ENCODE measurements around the gene CRYGC.
A peak's percentile ranks its signal among the peaks of the same experiment; 100 is the strongest.
"Not testable (repeated sequence)": the region's sequence is repeated elsewhere in the genome, so short reads cannot be mapped to it uniquely, and the experiment has no call there.

Gene CRYGC

DNA sequence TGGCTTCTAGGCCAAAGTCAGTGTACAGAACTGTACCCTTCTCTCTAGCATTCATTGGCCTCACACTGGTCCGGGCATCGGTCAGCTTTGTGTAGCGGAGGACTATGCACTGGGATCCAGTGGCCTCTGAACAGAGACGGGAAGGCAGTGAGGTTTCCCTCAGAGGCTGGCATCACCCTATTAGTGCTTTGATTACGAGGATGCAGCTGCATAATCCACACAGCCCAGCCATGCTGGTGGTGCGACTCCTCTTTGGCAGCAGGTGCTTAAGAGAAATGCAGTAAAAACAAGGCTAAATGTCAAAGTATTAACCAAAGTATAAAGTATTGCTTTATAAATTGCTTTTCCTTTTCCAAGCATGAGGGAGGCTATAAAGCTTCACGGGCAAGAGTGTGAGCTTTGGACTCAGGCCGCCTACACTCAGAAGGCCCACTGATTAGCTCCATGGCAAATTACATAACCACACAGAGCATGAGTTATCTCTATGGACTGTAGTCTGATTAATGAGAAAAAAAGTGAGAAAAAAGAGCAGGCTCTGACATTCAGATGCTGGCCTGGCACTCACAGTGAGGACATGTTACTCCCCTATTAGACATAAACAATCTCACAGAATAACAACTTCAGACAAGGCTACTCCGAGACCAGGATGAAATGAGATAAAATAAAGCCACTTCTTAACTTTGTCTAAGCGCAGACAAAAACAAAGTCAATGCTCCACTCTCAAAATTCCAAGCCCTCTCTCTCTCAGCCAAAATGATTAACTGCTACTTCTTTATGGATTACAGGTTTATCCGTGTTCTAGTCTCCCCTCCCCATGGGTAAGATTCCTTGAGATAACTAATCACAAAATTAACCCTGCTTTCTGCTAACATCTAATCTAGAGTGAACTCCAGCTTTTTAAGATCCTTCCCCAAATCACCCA, 6.4 kb upstream of the CRYGC start:
- Histone ChIP-seq H3K4me3 (ENCODE audit: low read depth, low read length) (no peak overlapping the region), H3K4me1 (ENCODE audit: control insufficient read depth, insufficient read depth, low read length) (no peaks in the 10 kb centered on the region), H3K27ac (ENCODE audit: low read depth, low read length) (no peak overlapping the region), H3K36me3 (ENCODE audit: control insufficient read depth, insufficient read depth, low read length) (no peaks in the 10 kb centered on the region), H3K27me3 (ENCODE audit: control insufficient read depth, insufficient read depth, low read length) (no peaks in the 10 kb centered on the region), H3K9me3 (ENCODE audit: control insufficient read depth, insufficient read depth, low read depth, low read length) (peaks cover 30% of the 10 kb centered on the region), H3K9ac (ENCODE audit: low read length) (no peak overlapping the region)

DNA sequence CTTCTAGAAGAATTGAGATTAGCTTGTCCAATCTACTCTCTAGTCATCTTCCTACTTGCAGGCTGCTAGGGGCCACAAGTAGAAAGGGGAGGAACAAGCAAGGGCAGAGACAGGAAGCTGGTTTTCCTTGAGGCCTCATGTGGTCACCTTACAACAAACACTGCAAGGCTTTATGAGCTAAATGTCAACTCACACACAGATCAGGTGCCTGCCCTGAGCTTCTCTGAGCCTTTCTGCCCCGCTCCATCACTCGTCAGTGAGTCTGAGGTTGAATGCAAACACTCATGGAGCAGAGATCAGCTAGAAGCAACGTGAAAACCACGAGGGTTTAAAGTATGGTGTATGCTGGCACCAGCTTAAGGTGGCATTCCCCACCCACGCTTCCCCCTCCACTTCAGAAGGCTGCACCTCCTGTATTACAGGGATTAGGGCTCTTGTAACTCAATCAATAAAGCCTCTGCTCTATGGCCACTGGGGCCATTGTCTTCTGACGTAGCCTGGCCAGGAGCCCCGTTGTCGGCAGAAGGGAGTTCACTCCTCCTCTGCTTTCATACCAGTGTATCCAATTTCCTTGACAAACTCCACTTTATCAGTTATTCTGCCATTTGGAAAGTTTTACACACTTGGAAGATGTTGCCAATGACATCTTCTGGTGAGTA, 5.4 kb upstream of the CRYGC start:
- Histone ChIP-seq H3K36me3 (ENCODE audit: control insufficient read depth, insufficient read depth, low read length) (no peaks in the 10 kb centered on the region), H3K27me3 (ENCODE audit: control insufficient read depth, insufficient read depth, low read length) (no peaks in the 10 kb centered on the region), H3K4me3 (ENCODE audit: low read depth, low read length) (no peak overlapping the region), H3K9me3 (ENCODE audit: control insufficient read depth, insufficient read depth, low read depth, low read length) (peaks cover 30% of the 10 kb centered on the region), H3K27ac (ENCODE audit: low read depth, low read length) (no peak overlapping the region), H3K9ac (ENCODE audit: low read length) (no peak overlapping the region), H3K4me1 (ENCODE audit: control insufficient read depth, insufficient read depth, low read length) (no peaks in the 10 kb centered on the region)

DNA sequence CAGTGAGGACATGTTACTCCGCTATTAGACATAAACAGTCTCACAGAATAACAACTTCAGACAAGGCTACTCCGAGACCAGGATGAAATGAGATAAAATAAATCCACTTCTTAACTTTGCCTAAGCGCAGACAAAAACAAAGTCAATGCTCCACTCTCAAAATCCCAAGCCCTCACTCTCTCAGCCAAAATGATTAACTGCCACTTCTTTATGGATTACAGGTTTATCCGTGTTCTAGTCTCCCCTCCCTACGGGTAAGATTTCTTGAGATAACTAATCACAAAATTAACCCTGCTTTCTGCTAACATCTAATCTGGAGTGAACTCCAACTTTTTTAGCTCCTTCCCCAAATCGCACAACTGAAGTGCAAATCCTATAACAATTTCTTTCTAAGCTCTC, 1.1 kb upstream of the CRYGC start:
- no peaks in the 10 kb centered on the region for H3K27me3 ChIP-seq (ENCODE audit: control insufficient read depth, insufficient read depth, low read length)
- no peak overlapping the region for H3K9ac ChIP-seq (ENCODE audit: low read length)
- H3K27ac ChIP-seq (ENCODE audit: low read depth, low read length) = no peak overlapping the region
- H3K36me3 ChIP-seq (ENCODE audit: control insufficient read depth, insufficient read depth, low read length) = no peaks in the 10 kb centered on the region
- H3K9me3 ChIP-seq (ENCODE audit: control insufficient read depth, insufficient read depth, low read depth, low read length) = no peaks in the 10 kb centered on the region
- no peak overlapping the region for H3K4me3 ChIP-seq (ENCODE audit: low read depth, low read length)
- H3K4me1 ChIP-seq (ENCODE audit: control insufficient read depth, insufficient read depth, low read length) = no peaks in the 10 kb centered on the region

DNA sequence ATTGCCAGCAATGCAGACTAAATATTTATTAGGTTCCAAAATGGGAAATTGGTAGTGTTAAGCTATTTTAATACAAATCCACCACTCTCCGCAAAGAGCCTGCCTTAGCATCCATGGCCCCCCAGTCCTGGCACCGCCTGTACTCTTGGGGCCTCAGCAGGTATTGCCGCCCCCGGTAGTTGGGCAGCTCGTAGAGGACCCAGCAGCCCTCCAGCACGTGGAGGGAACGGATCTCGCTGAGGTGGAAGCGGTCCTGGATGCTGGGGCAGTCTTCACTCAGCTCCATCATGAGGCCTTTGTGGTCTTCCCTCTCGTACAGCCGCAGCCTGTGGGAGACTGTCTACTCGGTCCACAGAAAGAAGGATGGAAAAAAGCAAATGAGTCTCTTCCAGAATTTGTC, 1.5 kb downstream of the CRYGC start:
- Histone ChIP-seq H3K4me3 (ENCODE audit: low read depth, low read length) (no peak overlapping the region), H3K4me1 (ENCODE audit: control insufficient read depth, insufficient read depth, low read length) (no peaks in the 10 kb centered on the region), H3K27ac (ENCODE audit: low read depth, low read length) (no peak overlapping the region), H3K9me3 (ENCODE audit: control insufficient read depth, insufficient read depth, low read depth, low read length) (no peaks in the 10 kb centered on the region), H3K36me3 (ENCODE audit: control insufficient read depth, insufficient read depth, low read length) (no peaks in the 10 kb centered on the region), H3K27me3 (ENCODE audit: control insufficient read depth, insufficient read depth, low read length) (no peaks in the 10 kb centered on the region), H3K9ac (ENCODE audit: low read length) (no peak overlapping the region)

DNA sequence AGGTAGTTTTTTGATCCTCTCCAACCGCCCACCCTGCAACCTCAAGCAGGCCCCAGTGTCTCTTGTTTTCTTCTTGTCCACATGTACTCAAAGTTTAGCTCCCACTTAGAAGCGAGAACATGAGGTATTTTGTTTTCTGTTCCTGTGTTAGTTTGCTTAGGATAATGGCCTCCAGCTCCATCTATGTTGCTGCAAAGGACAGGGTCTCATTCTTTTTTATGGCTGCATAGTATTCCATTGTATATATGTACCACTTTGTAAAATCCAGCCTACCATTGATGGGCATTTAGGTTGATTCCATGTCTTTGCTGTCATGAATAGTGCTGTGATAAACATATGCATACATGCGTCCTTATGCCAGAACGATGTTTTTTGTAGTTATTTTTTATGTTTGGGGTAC, 2.5 kb downstream of the CRYGC start:
- Histone ChIP-seq H3K27me3 (ENCODE audit: control insufficient read depth, insufficient read depth, low read length) (no peaks in the 10 kb centered on the region), H3K27ac (ENCODE audit: low read depth, low read length) (no peak overlapping the region), H3K4me1 (ENCODE audit: control insufficient read depth, insufficient read depth, low read length) (no peaks in the 10 kb centered on the region), H3K36me3 (ENCODE audit: control insufficient read depth, insufficient read depth, low read length) (no peaks in the 10 kb centered on the region), H3K9me3 (ENCODE audit: control insufficient read depth, insufficient read depth, low read depth, low read length) (no peaks in the 10 kb centered on the region), H3K9ac (ENCODE audit: low read length) (no peak overlapping the region), H3K4me3 (ENCODE audit: low read depth, low read length) (no peak overlapping the region)

DNA sequence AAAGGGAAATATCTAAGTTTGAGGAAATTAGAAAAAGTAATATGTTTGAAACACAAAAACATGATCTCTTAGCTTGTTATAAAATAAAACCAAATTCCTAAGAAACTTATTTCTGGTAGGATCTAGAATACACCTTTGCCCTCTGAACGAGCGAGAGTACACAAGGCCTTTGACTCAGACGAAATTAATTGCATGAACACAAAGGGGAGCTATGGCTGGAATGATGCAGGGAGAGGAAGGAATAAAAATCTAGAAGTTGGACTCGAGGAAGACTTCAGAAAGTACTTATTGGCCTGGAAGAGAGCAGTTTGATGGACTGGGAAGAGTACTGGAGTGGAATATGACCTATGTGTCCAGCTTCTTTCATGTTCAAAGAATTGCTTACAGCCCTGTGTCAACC, 4.4 kb downstream of the CRYGC start:
- Histone ChIP-seq H3K4me1 (ENCODE audit: control insufficient read depth, insufficient read depth, low read length) (no peaks in the 10 kb centered on the region), H3K9me3 (ENCODE audit: control insufficient read depth, insufficient read depth, low read depth, low read length) (no peaks in the 10 kb centered on the region), H3K4me3 (ENCODE audit: low read depth, low read length) (no peak overlapping the region), H3K27ac (ENCODE audit: low read depth, low read length) (no peak overlapping the region), H3K36me3 (ENCODE audit: control insufficient read depth, insufficient read depth, low read length) (no peaks in the 10 kb centered on the region), H3K27me3 (ENCODE audit: control insufficient read depth, insufficient read depth, low read length) (no peaks in the 10 kb centered on the region), H3K9ac (ENCODE audit: low read length) (no peak overlapping the region)

DNA sequence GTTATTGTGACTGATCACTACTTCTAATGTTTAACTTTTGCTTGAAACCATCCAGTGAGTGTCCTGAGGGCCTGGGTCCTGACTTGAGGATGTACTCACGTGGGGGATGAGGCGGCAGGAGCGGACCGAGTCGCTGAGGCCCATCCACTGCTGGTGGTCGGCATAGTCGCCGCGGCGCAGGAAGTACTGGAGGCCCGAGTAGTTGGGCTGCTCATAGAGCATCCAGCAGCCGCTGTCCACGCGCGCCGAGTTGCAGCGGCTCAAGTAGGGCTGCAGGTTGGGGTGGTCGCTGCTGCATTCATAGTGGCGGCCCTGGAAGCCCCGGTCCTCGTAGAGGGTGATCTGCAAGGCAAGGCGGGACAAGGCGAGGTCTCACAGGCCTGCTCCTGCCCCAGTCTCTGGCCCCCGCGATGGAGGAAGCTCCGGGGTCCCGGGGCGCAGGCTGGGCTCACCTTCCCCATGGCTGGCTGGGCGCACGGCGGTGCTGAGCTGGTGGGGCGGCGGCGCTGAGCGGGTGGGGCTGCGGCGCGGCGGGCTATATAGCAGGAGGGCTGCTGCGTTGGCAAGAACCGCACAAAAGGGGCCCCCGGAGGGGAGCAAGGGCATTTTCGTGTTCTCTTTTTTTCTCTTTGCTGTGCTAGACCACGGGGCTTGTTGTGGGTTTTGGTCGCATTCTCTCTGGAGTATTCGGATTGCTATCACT, 5.5 kb downstream of the CRYGC start, which contains the start of gene CRYGD:
Gene CRYGD (minus strand): TSS at position 512 of the 703 bp plus-strand sequence. CDS start 51 bp downstream, at position 461.
- not testable (repeated sequence) for H3K27ac ChIP-seq (ENCODE audit: low read depth, low read length); H3K36me3 ChIP-seq (ENCODE audit: control insufficient read depth, insufficient read depth, low read length); H3K4me1 ChIP-seq (ENCODE audit: control insufficient read depth, insufficient read depth, low read length); H3K9ac ChIP-seq (ENCODE audit: low read length); H3K27me3 ChIP-seq (ENCODE audit: control insufficient read depth, insufficient read depth, low read length); H3K9me3 ChIP-seq (ENCODE audit: control insufficient read depth, insufficient read depth, low read depth, low read length)
- H3K4me3 ChIP-seq (ENCODE audit: low read depth, low read length) = peak within 1 kb of the TSS; percentile 38; the same call in 1 of the 2 replicates

DNA sequence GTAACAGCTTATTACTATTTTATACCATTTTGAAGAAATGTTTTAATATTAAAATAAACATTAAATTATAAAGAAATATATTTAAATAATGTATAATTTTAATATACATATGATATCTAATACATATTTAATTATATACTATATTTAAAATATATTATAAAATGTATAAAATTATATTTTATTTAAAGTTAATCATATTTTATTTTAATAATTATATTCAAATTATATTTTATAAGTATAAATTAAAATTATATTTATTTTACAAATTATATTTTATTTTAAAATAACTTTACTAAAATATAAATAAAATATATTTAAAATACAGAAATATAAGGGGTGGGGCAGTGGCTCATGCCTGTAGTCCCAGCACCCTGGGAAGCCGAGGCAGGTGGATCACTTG, 7.4 kb downstream of the CRYGC start:
- H3K27ac ChIP-seq (ENCODE audit: low read depth, low read length) = no peak overlapping the region
- no peaks in the 10 kb centered on the region for H3K27me3 ChIP-seq (ENCODE audit: control insufficient read depth, insufficient read depth, low read length)
- no peak overlapping the region for H3K9ac ChIP-seq (ENCODE audit: low read length)
- H3K4me1 ChIP-seq (ENCODE audit: control insufficient read depth, insufficient read depth, low read length) = no peaks in the 10 kb centered on the region
- H3K36me3 ChIP-seq (ENCODE audit: control insufficient read depth, insufficient read depth, low read length) = no peaks in the 10 kb centered on the region
- no peak overlapping the region for H3K4me3 ChIP-seq (ENCODE audit: low read depth, low read length)
- H3K9me3 ChIP-seq (ENCODE audit: control insufficient read depth, insufficient read depth, low read depth, low read length) = no peaks in the 10 kb centered on the region

DNA sequence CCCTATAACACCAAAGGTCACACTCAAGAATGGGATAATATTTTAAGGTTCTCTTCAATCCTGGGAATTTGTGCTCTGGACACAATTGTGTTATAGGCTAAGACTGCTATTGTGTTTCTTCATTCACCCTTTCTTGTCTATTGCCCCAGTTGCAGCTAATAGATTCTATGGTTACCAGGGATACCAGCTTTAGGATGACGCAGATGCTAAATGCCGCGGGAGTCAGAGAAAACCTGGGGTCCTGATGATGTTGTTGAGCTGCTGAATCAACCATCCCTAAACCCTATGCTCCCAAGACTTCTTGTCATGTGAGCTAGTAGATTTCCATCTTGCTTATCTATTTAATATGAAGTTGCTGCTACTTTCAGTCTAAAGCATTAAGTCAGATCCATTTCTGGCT, 10.7 kb downstream of the CRYGC start:
- Histone ChIP-seq H3K27me3 (ENCODE audit: control insufficient read depth, insufficient read depth, low read length) (no peaks in the 10 kb centered on the region), H3K9ac (ENCODE audit: low read length) (no peak overlapping the region), H3K4me1 (ENCODE audit: control insufficient read depth, insufficient read depth, low read length) (no peaks in the 10 kb centered on the region), H3K9me3 (ENCODE audit: control insufficient read depth, insufficient read depth, low read depth, low read length) (no peaks in the 10 kb centered on the region), H3K27ac (ENCODE audit: low read depth, low read length) (no peak overlapping the region), H3K4me3 (ENCODE audit: low read depth, low read length) (no peak overlapping the region), H3K36me3 (ENCODE audit: control insufficient read depth, insufficient read depth, low read length) (no peaks in the 10 kb centered on the region)

DNA sequence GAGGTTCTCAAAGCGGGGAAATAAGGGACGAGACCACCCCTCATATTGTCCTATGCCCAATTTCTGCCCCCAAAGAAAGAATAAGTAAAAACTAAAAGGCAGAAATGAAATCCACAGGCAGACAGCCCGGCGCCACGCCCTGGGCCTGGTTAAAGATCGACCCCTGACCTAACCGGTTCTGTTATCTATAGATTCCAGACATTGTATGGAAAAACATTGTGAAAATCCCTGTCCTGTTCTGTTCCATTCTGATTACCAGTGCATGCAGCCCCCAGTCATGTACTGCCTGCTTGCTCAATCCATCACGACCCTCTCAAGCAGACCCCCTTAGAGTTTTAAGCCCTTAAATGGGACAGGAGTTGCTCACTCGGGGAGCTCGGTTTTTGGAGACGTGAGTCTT, 12.2 kb downstream of the CRYGC start:
- H3K9me3 ChIP-seq (ENCODE audit: control insufficient read depth, insufficient read depth, low read depth, low read length); H3K36me3 ChIP-seq (ENCODE audit: control insufficient read depth, insufficient read depth, low read length); H3K27ac ChIP-seq (ENCODE audit: low read depth, low read length); H3K9ac ChIP-seq (ENCODE audit: low read length); H3K4me3 ChIP-seq (ENCODE audit: low read depth, low read length); H3K27me3 ChIP-seq (ENCODE audit: control insufficient read depth, insufficient read depth, low read length): not testable (repeated sequence)
- H3K4me1 ChIP-seq (ENCODE audit: control insufficient read depth, insufficient read depth, low read length) = peaks cover 11% of the 10 kb centered on the region

DNA sequence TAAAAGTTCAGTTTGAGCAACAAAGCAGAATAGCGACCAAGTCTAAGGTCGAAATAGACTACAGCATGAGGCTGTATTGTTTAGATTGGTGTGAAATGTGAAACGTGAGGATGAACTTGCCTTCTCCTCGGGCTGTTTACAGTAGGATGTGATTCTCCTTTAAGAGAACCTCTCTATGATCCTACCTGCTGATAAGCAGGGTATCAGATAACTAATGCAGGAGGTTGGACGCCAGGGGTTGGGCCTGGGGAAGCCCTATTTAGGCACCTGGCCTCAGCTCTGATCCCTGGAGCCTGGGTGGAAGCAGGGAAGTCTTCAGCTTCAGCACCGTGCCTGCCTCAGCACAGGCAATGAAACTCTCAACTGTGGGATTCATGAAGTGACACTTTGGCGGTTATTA, 16.7 kb downstream of the CRYGC start:
- Histone ChIP-seq H3K9ac (ENCODE audit: low read length) (no peak overlapping the region), H3K4me1 (ENCODE audit: control insufficient read depth, insufficient read depth, low read length) (peaks cover 13% of the 10 kb centered on the region), H3K4me3 (ENCODE audit: low read depth, low read length) (peak overlapping the region; percentile 38; the same call in 1 of the 2 replicates), H3K9me3 (ENCODE audit: control insufficient read depth, insufficient read depth, low read depth, low read length) (no peaks in the 10 kb centered on the region), H3K27ac (ENCODE audit: low read depth, low read length) (no peak overlapping the region), H3K36me3 (ENCODE audit: control insufficient read depth, insufficient read depth, low read length) (no peaks in the 10 kb centered on the region), H3K27me3 (ENCODE audit: control insufficient read depth, insufficient read depth, low read length) (no peaks in the 10 kb centered on the region)

Measured in HUES6 (cell line).